Putamen (tissue), 1 donor: ENCODE measurements around the gene XPO1.
A peak's percentile ranks its signal among the peaks of the same experiment; 100 is the strongest.
"Not testable (repeated sequence)": the region's sequence is repeated elsewhere in the genome, so short reads cannot be mapped to it uniquely, and the experiment has no call there.

Experiments
- DNase-seq: peaks from one replicate; pipeline ENCODE4 v3.0.0-alpha.2; 2016; ENCODE audit warnings: low spot score

The XPO1 gene

DNA sequence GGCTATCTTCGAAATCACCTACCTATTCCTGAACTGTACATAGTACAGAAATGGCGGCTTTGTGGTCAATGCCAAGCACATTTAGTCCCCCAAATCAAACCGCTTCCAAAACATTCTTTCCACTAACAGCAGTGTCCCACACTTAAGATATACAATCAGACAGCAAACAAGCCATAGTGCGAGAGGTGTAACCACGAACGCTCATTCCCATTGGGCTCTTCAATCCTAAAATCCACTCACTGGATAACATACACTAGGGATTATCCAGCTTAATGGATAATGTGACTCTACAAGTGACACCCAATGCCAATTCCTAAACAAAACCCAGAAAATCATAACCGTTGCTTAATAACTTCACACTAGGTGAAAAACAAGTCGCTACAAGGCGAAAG, 2.0 kb downstream of the XPO1 start:
- DNase-seq = peak; percentile 28

DNA sequence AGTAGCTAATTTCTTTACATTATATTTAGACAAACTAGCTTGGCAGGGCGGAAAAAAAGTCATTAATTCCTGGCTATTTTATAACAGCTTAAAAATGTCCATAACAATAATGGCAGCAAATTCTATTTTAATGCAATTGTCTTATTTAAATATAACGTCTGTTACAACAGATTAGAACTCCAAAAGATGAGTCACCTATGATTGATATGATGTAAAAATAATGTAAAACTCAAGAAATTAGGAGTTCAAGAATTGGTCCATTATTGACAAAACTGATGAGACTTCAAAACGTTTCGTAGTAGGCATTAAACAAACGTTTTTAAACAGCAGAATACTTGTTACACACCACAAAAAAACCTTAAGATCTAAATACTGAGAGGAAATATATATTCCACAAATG, 2.7 kb downstream of the XPO1 start:
- no peak for DNase-seq

DNA sequence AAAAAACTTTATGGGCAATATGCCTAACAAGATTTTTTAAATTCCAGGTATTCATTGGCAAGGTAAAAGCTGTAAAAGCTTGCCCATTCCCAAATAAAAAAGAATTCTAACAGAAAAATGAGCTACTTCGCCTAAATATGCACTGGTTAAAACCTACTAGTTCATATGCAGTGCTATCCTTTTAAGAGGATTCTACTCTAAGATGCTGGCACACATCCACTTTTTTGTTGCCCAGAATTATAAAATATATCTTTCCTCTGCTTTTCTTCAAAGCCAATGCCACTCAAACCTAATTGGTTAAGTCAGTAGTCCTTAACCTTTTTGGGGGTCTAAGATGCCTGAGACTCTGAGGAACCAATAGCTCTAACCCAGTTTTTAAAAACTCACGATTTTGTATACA, 3.2 kb downstream of the XPO1 start:
- DNase-seq = no peak

DNA sequence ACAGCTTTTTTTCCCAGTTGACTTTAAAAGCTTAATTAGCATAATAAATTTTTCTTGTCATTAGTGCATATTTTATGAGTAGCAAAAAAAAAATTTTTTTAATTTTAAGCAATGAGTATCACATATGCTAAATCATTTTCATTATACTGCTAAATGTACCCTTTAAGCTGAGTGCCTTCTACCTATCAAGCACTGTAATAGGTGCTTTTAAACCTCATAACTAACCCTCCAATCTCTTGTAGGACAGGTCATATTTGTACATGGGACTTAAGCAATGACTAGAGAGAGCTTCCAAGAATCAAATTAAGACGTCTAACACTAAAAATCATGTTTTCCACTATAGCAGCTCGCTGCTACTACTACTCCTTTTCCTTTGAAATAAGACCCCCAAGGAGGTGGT, 7.4 kb downstream of the XPO1 start:
- DNase-seq = no peak

DNA sequence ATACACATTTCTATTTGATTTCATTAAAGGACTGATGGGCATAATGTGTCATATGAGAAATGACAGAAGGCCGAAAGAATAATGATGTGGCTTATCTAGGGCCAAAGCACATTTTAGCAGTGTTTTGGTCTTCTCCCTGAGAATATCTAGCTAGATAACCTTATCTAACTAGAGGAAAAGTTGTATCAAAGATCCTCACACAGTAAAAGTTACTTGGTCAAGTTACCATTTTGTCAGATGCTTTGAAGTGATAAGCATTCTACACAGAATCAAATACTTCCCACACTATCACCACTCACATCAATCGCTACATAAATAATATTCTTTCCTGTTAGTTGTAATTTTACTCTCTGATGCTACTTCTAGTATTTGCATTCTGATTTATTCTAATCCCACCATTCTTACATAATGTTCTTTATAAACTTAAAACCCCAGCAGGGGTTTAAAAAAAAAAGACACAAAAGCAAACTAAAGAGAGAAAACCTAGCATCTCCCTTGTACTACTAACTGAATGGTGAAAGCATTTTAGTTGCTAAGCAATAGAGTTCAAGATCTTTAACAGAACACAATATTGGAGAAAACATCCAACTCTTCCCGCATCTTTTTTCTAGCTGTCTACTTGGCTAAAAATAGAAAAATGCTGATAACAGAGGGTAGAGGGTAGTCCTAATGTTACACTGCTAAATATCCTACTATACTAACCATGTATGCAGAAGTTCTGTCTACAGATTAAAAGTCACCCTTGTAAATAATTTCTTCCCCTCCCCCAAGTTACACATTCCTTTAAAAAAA, 8.0 kb downstream of the XPO1 start:
- DNase-seq = no peak

DNA sequence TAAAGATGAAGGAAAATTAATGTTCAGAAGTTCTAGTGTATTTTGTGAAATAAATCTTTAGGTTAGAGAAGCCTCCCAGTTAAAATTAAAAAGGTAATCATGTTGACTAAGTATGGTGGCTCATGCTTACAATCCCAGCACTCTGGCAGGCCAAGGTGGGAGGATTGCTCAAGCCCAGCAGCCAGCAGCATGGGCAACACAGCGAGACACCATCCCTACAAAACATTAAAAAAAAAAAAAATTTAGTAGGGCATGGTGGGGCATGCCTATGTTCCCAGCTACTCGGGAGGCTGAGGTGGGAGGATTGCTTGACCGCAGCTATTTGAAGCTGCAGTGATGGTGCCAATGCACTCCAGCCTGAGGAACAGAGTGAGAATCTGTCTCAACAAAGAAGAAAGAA, 17.9 kb downstream of the XPO1 start:
- no peak for DNase-seq

DNA sequence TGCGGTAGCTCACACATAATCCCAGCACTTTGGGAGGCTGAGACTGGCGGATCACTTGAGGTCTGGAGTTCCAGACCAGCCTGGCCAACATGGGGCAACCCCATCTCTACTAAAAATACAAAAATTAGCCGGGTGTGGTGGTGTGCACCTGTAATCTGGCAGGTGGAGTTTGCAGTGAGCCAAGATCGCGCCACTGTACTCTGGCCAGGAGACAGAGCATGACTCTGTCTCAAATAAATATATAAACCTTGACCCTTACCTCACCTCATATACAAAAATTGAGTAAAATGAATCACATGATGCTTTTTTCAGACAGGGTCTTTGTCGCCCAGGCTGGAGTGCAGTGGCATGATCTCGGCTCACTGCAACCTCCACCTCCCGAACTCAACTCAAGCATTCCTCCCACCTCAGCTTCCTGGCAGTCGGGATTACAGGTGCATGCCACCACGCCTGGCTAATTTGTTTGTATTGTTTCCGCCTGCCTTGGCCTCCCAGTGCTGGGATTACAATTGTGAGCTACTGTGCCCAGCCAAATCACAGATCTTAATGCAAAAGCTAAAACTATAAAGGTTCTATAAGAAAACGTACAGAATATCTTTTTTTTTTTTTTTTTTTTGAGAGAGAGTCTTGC, 25.3 kb downstream of the XPO1 start:
- no peak for DNase-seq

DNA sequence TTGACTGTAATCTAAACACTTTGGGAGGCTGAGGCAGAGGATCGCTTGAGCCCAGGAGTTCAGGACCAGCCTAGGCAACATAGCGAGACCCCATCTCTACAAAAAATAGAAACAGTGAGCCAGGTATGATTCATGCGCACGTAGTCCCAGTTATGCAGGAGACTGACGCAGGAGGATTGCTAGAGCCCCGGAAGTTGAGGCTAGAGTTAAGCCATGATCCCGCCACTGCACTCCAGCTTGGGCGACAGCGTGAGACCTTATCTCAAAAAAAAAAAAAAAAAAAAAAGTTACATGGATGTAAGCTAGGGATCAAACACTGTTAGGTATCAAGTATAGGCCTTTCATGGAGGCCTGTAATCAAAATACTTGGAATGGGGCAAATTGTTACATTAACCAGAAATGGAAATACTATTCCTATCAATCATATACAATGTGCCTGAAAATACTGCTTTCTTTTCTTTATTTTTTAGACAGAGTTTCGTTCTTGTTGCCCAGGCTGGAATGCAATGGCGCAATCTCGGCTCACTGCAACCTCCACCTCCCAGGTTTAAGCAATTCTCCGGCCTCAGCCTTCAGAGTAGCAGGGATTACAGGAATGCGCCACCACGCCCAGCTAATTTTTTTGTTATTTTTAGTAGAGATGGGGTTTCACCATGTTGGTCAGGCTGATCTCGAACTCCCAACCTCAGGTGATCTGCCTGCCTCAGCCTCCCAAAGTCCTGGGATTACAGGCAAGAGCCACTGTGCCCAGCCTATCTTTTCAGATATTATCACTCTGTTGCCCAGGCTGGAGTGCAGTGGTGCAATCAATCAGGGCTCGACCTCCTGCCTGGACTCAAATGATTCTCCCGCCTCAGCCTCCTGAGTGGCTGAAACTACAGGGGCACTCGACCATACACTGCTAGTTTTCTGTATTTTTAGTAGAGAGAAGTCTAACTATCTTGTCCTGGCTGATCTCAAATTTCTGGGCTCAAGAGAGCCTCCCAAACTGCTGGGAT, 27.2 kb downstream of the XPO1 start:
- DNase-seq = no peak

DNA sequence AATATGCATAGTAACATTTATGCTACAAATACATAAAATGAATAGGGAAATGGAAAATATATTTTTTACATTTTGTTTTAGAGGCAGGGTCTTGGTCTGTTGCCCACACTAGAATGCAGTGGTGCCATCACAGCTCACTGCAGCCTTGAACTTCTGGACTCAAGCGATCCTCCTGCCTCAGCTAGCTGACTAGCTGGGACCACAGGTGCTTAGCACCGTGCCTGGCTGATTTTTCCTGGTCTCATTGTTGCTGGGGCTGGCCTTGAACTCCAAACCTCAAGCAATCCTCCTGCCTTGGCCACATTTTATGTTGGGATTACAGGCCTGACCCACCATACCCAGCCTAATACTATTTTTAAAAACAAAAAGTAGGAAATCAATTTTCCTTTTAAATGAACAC, 33.2 kb downstream of the XPO1 start:
- no peak for DNase-seq

DNA sequence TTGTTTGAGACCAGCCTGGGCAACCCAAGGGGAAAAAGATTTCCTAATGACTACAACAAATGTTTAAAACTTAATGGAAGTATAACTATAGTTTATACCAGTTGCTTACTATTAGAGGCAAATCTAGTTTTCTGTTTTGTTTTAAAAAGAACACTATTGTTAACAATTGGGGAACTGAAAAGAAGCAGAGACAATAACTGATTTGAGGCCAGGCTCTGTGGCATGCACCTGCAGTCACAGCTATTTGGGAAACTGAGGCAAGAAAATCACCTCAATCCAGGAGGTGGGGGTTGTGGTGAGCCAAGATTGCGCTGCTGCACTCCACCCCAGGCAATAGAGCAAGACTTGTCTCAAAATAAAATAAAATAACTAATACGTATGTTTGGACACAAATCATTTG, 39.1 kb downstream of the XPO1 start:
- DNase-seq = no peak

DNA sequence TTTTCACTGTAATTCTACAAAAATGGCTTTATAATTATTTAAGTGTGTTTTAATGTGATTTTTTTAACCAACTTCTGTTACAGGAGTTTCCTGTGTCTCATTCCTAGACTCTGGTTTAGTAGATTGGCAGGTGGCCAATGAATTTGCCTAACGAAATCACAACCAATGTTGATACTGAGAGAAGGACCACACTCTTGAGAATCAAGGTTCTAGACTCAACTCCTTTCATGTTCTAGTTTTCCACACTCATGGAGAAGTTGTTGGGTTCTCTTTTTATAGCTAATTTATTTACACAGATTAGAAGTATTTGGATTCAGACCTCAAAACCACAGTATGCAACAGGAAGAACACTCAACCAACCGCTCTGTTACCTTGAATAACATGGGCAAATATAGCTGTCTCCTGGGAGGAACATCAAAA, 44.6 kb downstream of the XPO1 start:
- no peak for DNase-seq

DNA sequence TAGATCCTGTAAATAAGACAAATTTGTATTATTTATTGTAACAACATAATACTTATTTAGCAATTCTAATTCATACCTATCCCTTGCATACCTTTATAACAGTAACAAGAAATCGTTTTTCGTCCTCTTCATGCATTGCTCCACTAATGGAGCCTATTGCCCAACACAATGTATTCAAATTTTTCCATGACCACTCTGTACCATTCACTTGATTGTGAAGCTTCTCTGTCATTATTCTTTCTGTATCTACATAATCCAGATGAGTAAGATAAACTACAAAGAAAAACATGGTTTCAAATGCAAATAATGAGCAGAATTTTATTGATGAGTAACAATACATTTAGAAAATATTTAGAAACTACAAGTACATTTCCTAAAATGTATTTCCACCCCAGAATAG, 45.7 kb downstream of the XPO1 start:
- no peak for DNase-seq

DNA sequence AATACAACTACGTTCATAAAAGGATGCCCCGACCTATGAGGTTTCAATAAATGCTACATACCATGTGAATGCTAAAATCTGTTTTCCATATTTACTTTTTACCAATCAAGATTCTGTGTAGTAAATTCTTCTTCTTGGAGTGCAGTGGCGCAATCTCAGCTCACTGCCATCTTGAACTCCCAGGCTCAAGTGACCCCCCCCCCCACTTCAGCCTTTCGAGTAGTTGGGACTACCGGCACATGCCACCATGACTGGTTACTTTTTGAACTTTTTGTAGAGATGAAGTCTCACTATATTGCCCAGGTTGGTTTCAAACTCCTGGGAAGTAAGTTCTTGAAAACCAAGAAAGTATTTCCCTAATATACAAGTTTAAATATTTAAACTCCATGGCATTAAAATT, 52.9 kb downstream of the XPO1 start:
- no peak for DNase-seq

DNA sequence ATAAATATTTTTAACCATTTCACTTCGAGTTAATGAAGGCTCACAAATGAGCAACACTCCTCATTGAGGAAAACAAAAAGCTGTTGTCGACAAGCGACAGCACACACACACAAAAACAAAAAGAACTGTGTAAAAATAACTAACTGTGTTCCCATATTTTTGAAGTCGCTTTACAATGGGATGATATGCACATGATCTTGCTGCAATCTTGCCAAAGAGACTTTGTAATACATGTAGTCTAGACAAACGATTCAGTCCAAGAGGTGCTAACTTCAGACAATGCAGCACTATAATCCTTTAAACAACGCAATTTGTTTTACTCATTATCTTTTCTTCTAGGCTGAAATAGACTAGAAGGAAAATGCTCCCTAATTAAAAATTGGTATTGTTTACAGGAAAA, 60.1 kb downstream of the XPO1 start:
- DNase-seq = peak; percentile 46

DNA sequence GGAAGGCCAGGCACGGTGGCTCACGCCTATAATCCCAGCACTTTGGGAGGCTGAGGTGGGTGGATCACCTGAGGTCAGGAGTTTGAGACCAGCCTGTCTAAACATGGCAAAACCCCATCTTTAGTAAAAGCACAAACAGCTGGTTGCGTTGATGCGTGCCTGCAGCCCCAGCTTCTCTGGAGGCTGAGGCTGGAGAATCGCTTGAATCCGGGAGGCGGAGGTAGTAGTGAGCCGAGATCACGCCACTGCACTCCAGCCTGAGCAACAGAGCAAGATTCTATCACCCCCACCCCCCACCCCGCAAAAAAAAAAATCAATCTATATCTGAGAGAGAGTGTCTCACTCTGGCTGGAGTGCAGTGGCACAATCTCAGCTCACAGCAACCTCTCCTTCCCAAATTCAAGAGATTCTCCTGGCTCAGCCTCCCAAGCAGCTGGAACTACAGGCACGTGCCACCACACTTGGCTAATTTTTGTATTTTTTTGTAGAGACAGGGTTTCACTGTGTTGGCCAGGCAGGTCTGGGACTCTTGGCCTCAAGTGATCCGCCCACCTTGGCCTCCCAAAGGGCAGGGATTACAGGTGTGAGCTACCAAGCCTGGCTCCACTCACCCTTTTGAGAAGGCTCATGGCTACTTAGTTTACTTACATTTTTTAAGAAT, 61.1 kb downstream of the XPO1 start:
- not testable (repeated sequence) for DNase-seq

DNA sequence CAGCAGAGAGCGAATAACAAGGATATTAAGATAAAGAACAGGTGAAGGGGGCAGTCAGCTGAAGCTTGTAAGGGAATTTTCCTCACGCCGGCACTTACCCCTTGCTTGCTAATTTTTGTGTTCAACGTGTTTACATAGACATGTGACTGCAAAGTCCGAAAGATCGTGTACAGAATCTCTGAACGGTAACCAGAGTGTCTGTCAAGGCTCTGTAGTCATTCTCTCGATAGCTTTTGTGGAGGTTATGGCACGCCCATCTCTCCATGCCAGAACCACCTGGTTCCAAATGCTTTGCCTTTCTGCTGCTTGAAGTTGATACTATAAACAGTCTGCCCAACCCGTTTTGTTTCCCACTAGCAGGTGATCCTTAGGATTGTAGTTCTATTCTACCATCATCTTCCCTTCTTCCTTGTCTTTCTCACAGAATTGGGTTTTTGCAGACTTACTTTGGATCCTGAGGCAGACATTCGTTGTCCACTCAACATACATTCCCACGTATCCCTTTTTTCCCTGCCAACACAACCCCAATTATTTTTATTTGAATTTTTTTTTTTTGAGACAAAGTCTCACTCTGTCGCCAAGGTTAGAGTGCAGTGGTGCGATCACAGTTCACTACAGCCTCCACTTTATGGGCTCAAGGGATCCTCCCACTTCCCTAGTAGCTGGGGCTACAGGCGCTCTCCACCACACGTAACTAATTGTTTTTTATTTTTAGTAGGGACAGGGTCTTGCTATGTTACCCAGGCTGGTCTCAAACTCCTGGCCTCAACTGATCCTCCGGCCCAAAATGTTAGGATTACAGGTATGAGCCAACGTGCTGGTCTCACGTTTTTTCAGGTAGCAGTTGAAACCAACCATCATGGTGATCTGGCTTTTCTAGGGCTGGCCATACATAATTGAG, 66.0 kb downstream of the XPO1 start:
- DNase-seq = peak; percentile 17

DNA sequence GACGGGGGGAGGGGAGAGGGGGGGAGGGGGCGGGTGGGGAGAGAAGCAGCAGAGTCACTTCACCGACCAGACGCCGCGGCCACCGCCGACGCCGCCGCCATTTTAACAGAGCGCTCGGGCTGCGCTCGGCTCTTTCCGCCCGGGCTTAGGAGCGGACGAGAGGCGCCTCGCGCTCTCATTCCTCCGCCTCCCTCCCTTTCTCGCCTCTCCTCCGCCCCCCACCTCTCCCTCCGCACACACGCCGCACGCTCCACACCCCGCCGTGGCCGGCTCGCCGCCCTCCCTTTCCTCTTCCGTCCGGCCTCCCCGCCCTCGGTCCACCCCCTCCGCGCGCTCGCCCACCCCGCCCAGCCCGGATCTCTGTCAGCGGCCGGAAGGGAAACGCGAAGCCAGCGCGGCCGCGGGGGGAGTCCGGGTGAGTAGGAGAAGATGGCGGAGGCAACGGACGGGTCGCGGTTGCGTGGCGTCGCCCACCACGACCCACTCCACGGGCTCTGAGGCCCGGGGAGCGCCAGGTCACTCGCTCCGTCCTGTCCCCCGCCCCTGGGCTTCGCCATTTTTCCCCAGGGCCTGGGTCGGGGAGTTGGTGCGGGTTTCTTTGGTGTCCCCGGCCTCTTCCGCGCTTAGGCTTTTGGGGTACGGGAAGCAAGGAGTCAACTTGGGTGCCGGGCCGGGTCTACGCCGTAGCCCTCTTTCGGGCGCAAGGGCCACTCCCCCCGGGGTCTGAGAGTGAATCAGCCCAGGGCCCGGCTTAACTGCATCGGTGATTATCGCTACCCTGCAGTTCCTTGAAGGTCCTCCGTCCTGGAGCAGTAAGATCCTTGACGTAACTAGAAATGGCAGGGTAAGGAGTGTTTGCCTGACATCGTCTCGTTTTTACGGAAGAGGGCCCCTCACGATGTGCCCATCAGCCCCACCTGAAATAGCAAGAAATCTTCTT, 66.9 kb downstream of the XPO1 start, which contains the start of gene USP34:
Gene USP34, minus strand, starts transcription at position 123 of the 940 bp plus-strand sequence. CDS start 395 bp downstream, outside the sequence.
- peak; percentile 96 for DNase-seq

DNA sequence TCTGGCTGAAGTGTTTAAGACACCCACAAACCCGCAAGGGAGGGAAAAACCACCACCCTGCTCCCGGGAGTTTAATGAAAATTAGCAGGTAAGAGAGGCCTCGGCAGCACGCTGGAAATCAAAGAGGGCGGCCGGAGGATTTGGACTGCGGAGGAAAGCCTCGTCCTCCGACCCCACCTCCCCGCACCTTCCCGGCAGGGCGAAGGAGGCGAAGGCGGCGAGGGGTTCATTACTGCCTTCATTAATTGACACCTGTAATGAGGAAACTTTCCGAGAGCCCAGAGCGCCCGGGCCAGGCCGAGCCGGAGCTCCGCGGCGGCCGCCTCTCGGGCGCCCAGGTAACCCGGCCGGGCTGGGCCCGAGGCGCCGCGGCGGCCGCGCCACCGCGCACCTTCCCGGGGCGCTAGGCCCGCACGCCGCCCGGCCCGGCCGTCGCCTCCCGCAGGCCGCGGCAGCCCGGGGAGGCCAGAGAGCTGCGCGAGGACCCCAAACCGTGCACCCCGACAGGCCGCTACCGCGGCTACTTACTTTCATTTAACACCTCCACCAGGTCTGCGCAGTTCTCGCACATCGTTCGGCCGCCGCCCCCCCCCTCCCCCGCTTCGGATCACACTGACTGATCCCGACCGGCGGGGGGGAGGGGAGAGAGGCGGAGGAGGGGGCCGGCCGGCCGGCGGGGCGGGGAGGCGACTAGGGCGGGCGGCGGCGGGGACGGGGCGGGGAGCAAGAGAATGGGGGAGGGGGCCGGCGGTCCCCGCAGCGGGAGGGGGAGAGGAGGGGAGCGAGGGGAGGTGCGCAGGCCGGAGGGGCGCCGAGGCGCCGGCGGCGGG, 67.8 kb downstream of the XPO1 start:
- peak; percentile 81 for DNase-seq
